HCT116 (cell line): ENCODE data around the gene ESPNL. TPM values are rescaled to one million over a fixed set of nuclear protein-coding genes. Genes with fewer than 3 reads are reported as not detected.

Source experiments
- ATAC-seq: fragments of 200-7000 bp; cut with Tn5 transposase; 2 replicates; pipeline ENCODE4 v1.9.1; 2020; ENCODE audit warnings: mild to moderate bottlenecking, moderate library complexity
- BruUV-seq: library from RNA; stranded (reverse); fragments of 400-500 nt; replicated peaks from 2 replicates; lab custom pipeline; 2021; lab: Mats Ljungman, UMichigan
- CTCF ChIA-PET: fragments of 300-600 bp; sonication (Branson Sonifier 250); formaldehyde crosslinking; loops from one replicate; lab custom pipeline; 2021; ENCODE audit warnings: antibody characterized with exemption; lab: Charles Lee
- POLR2A ChIA-PET: fragments of 300-600, 350-600 bp; sonication (Branson Sonifier 250); formaldehyde crosslinking; loops from one replicate; lab custom pipeline; 2021; ENCODE audit warnings: antibody characterized with exemption; lab: Charles Lee
- RAD21 ChIA-PET, 2 experiments: fragments of 300-600 bp; sonication (Branson Sonifier 250); formaldehyde crosslinking; loops; one replicate each; lab custom pipeline; 2023; ENCODE audit warnings: low total read pairs in 2 of 2; ENCODE audit not compliant: uncharacterized antibody in 2 of 2, unreplicated experiment in 2 of 2, low non-redundant PET in 1 of 2; lab: Charles Lee
- DNase-seq: peaks from one replicate; pipeline ENCODE4 v3.0.0-alpha.2; 2010; ENCODE audit warnings: low read depth, low spot score
- H2AFZ ChIP-seq: fragments of 200-600 bp; shearing (Covaris generic), sonication (generic); 2 replicates; pipeline ENCODE4 v1.6.1; 2017; ENCODE audit warnings: low read depth, mixed run types, mixed read lengths, antibody characterized with exemption, low read length; ENCODE audit not compliant: poor library complexity, severe bottlenecking
- H3K27ac ChIP-seq: 2 replicates; pipeline ENCODE4 v1.5.1; 2012; ENCODE audit warnings: low read depth, low read length
- H3K27me3 ChIP-seq: fragments of 200-600 bp; sonication (generic); 2 replicates; pipeline ENCODE4 v1.6.1; 2016; ENCODE audit warnings: mixed run types, low read length, mixed read lengths; ENCODE audit not compliant: insufficient read depth
- H3K36me3 ChIP-seq, 2 experiments: fragments of 200-500 bp in 1 of 2; fragments of 200-600 bp in 1 of 2; sonication (Bioruptor generic) in 1 of 2; sonication (generic) in 1 of 2; 2 replicates each; pipeline versions ENCODE4 v1.5.1 to v1.6.1; 2014 to 2016; ENCODE audit warnings: low read length in 2 of 2, inconsistent platforms in 1 of 2, mixed read lengths in 1 of 2, mixed run types in 1 of 2; ENCODE audit not compliant: insufficient read depth in 2 of 2, control insufficient read depth in 1 of 2
- H3K4me1 ChIP-seq, 2 experiments: fragments of 200-600 bp in 1 of 2; sonication (generic) in 1 of 2; 2 replicates each; pipeline versions ENCODE4 v1.5.1 to v1.6.1; 2012 to 2017; ENCODE audit warnings: low read length in 2 of 2, inconsistent platforms in 1 of 2, mild to moderate bottlenecking in 1 of 2, mixed read lengths in 1 of 2, mixed run types in 1 of 2, moderate library complexity in 1 of 2; ENCODE audit not compliant: insufficient read depth in 2 of 2, control insufficient read depth in 1 of 2
- H3K4me2 ChIP-seq: fragments of 200-600 bp; sonication (generic); 2 replicates; pipeline ENCODE4 v1.6.1; 2017; ENCODE audit warnings: mixed run types, low read length, mixed read lengths
- H3K4me3 ChIP-seq, 2 experiments: fragments of 200-600 bp in 1 of 2; sonication (generic) in 1 of 2; replicated peaks in 1 of 2; 2 replicates each; pipeline ENCODE4 v1.5.1; 2011 to 2016; ENCODE audit warnings: low read length in 2 of 2, control low read depth in 1 of 2, low read depth in 1 of 2, mild to moderate bottlenecking in 1 of 2, mixed read lengths in 1 of 2, mixed run types in 1 of 2
- H3K79me2 ChIP-seq: fragments of 200-600 bp; sonication (generic); 2 replicates; pipeline ENCODE4 v1.6.1; 2017; ENCODE audit warnings: mild to moderate bottlenecking, mixed run types, low read length, moderate library complexity, mixed read lengths; ENCODE audit not compliant: insufficient read depth
- H3K9ac ChIP-seq: fragments of 200-600 bp; sonication (generic); 2 replicates; pipeline ENCODE4 v1.6.1; 2016; ENCODE audit warnings: low read length, mixed read lengths
- H3K9me2 ChIP-seq: fragments of 200-600 bp; sonication (generic), shearing (Covaris generic); 2 replicates; pipeline ENCODE4 v1.6.1; 2017; ENCODE audit warnings: mixed run types, mild to moderate bottlenecking, moderate library complexity; ENCODE audit not compliant: insufficient read depth
- H3K9me3 ChIP-seq, 2 experiments: fragments of 200-500 bp in 1 of 2; fragments of 200-600 bp in 1 of 2; sonication (Bioruptor generic) in 1 of 2; sonication (generic) in 1 of 2; 2 replicates each; pipeline ENCODE4 v1.6.1; 2014 to 2017; ENCODE audit warnings: low read length in 2 of 2, mixed read lengths in 2 of 2, inconsistent platforms in 1 of 2, low read depth in 1 of 2, mild to moderate bottlenecking in 1 of 2, mixed run types in 1 of 2, moderate library complexity in 1 of 2; ENCODE audit not compliant: control insufficient read depth in 1 of 2, insufficient read depth in 1 of 2
- H4K20me1 ChIP-seq: fragments of 200-600 bp; sonication (generic), shearing (Covaris generic); 2 replicates; pipeline ENCODE4 v1.6.1; 2017; ENCODE audit warnings: mixed run types, mild to moderate bottlenecking, moderate library complexity; ENCODE audit not compliant: insufficient read depth
- ATF3 ChIP-seq: IDR thresholded peaks from 2 replicates; pipeline ENCODE4 v1.6.1; 2012
- CBX3 ChIP-seq: IDR thresholded peaks from 2 replicates; pipeline ENCODE4 v1.6.1; 2012; ENCODE audit warnings: low read depth
- CEBPB ChIP-seq: IDR thresholded peaks from 2 replicates; pipeline ENCODE4 v1.6.1; 2012; ENCODE audit warnings: low read depth
- ELF1 ChIP-seq: IDR thresholded peaks from 2 replicates; pipeline ENCODE4 v1.6.1; 2012; ENCODE audit warnings: low read depth, borderline replicate concordance
- EZH2 ChIP-seq: fragments of 200-600 bp; sonication (generic); IDR thresholded peaks from 2 replicates; pipeline ENCODE4 v1.6.1; 2017; ENCODE audit warnings: antibody characterized with exemption, mixed run types
- EZH2phosphoT487 ChIP-seq: fragments of 200-600 bp; IDR thresholded peaks from 2 replicates; pipeline ENCODE4 v1.6.1; 2018; ENCODE audit warnings: antibody characterized with exemption, borderline replicate concordance
- FOSL1 ChIP-seq: IDR thresholded peaks from 2 replicates; pipeline ENCODE4 v1.6.1; 2012; ENCODE audit warnings: low read depth
- JUND ChIP-seq: IDR thresholded peaks from 2 replicates; pipeline ENCODE4 v1.6.1; 2012
- MAX ChIP-seq: IDR thresholded peaks from 2 replicates; pipeline ENCODE4 v1.6.1; 2012
- POLR2A ChIP-seq: IDR thresholded peaks from 2 replicates; pipeline ENCODE4 v1.7.0; 2011; ENCODE audit warnings: borderline replicate concordance; ENCODE audit not compliant: insufficient read depth, insufficient read length; ENCODE audit errors: extremely low read depth
- POLR2AphosphoS5 ChIP-seq: IDR thresholded peaks from 2 replicates; pipeline ENCODE4 v1.6.1; 2011; ENCODE audit warnings: mild to moderate bottlenecking, low read depth, low read length, moderate library complexity
- RAD21 ChIP-seq: IDR thresholded peaks from 2 replicates; pipeline ENCODE4 v1.6.1; 2012; ENCODE audit warnings: low read depth, mild to moderate bottlenecking
- REST ChIP-seq: IDR thresholded peaks from 2 replicates; pipeline ENCODE4 v1.6.1; 2012; ENCODE audit warnings: low read depth
- SIN3A ChIP-seq: IDR thresholded peaks from 2 replicates; pipeline ENCODE4 v1.6.1; 2012; ENCODE audit warnings: low read depth
- SP1 ChIP-seq: IDR thresholded peaks from 2 replicates; pipeline ENCODE4 v1.6.1; 2012; ENCODE audit warnings: low read depth
- TCF7L2 ChIP-seq: IDR thresholded peaks from 2 replicates; pipeline ENCODE4 v1.7.0; 2011; ENCODE audit warnings: borderline replicate concordance, inconsistent platforms; ENCODE audit not compliant: insufficient read depth, insufficient read length; ENCODE audit errors: extremely low read depth
- ZBTB33 ChIP-seq: IDR thresholded peaks from 2 replicates; pipeline ENCODE4 v1.6.1; 2011; ENCODE audit warnings: mild to moderate bottlenecking, low read length, moderate library complexity; ENCODE audit not compliant: insufficient replicate concordance; ENCODE audit errors: extremely low read depth
- ZFX ChIP-seq: fragments of 450-650 bp; IDR thresholded peaks from 2 replicates; pipeline ENCODE4 v1.6.1; 2017
- ZNF274 ChIP-seq: fragments of 200-500 bp; sonication (Bioruptor generic); IDR thresholded peaks from 2 replicates; pipeline ENCODE4 v1.6.1; 2014; ENCODE audit warnings: mild to moderate bottlenecking, low read depth, low read length, inconsistent platforms
- intact Hi-C: fragments of 100-400 bp; cut with micrococcal nuclease; formaldehyde crosslinking; loops from 2 replicates; pipeline ENCODE4 v1.10.0; 2022
- total RNA-seq: library from RNA; stranded (reverse); gene quantifications from one replicate; pipeline ENCODE4 v1.2.1, GENCODE V29; 2021; ENCODE audit not compliant: unreplicated experiment

Gene ESPNL
- total RNA-seq, 1 experiment from 2014 or later: 0.22 TPM

- intact Hi-C loops: no loop called here
- TF ChIP-seq RAD21: no peak
- no peak for TF ChIP-seq ATF3
- TF ChIP-seq TCF7L2: no peak
- no peak for TF ChIP-seq ELF1
- no peak for TF ChIP-seq SIN3A
- TF ChIP-seq POLR2A: no peak
- TF ChIP-seq EZH2phosphoT487: no peak
- TF ChIP-seq ZBTB33: no peak
- no peak for TF ChIP-seq ZNF274
- TF ChIP-seq MAX: no peak
- no peak for TF ChIP-seq SP1
- TF ChIP-seq CEBPB: no peak
- TF ChIP-seq JUND: no peak
- TF ChIP-seq CBX3: no peak
- TF ChIP-seq REST: no peak
- no peak for TF ChIP-seq EZH2
- TF ChIP-seq ZFX: no peak
- TF ChIP-seq FOSL1: no peak
- TF ChIP-seq POLR2AphosphoS5: no peak
Measured at GRCh38 chr2:238154570-238154969, 54.4 kb downstream of the ESPNL start.

More at GRCh38 chr2:238154570-238154969, 54.4 kb downstream of the ESPNL start:
- Histone ChIP-seq H3K9me3 (no peaks in the 10 kb centered on the region), H3K27me3 (no peaks in the 10 kb centered on the region), H3K4me1 (peaks cover 3 to 4% of the 10 kb centered on the region in 2 experiments; a peak in 3 of 4 replicates), H3K9me2 (no peaks in the 10 kb centered on the region), H4K20me1 (no peaks in the 10 kb centered on the region), H2AFZ (no peak overlapping the region), H3K36me3 (no peaks in the 10 kb centered on the region), H3K79me2 (no peaks in the 10 kb centered on the region), H3K4me2 (no peak overlapping the region), H3K4me3 (no peak overlapping the region), H3K9ac (no peak overlapping the region), H3K27ac (no peak overlapping the region)
- ChIA-PET RAD21 (no interaction called here), POLR2A (no interaction called here), CTCF (no interaction called here)
- ATAC-seq (no peak), DNase-seq (no peak)
- BruUV-seq: no TSS peak
